Hematopoietic multipotent progenitor cell treated with erythropoietin and hydrocortisone succinate and interleukin-3 and kit ligand, for 17 days (in vitro differentiated cells): ENCODE measurements around the gene SERPINA4.

Experiments
- DNase-seq: peaks from one replicate; pipeline ENCODE4 v3.0.0-alpha.2; 2015; ENCODE audit warnings: low spot score

Gene SERPINA4

GRCh38 chr14:94615823-94616570 lies 54.8 kb downstream of the SERPINA4 start:
- no peak for DNase-seq

- no peak for DNase-seq
Measured at GRCh38 chr14:94617366-94617941, 56.2 kb downstream of the SERPINA4 start.

- no peak for DNase-seq
Measured at GRCh38 chr14:94617988-94618822, 57.0 kb downstream of the SERPINA4 start.

- DNase-seq = no peak
Measured at GRCh38 chr14:94619297-94619696, 58.1 kb downstream of the SERPINA4 start.
